DMS114 treated with DMSO at 0.1 percent for 48 hours (cell line): ENCODE results near the gene IL22RA2.

Source experiments
- DNase-seq: peaks from one replicate; lab custom pipeline; 2025; ENCODE audit not compliant: unreplicated experiment; lab: John Stamatoyannopoulos, UW

Gene IL22RA2

GRCh38 chr6:137097526-137097925 lies 75.9 kb downstream of the IL22RA2 start:
- DNase-seq, result no peak

- DNase-seq, result no peak
These were observed 76.4 kb downstream of the IL22RA2 start for GRCh38 chr6:137097057-137097456.

GRCh38 chr6:137095651-137096238 lies 77.7 kb downstream of the IL22RA2 start:
- DNase-seq, result no peak

GRCh38 chr6:137095093-137095492 lies 78.4 kb downstream of the IL22RA2 start:
- no peak for DNase-seq

GRCh38 chr6:137094411-137095008 lies 78.9 kb downstream of the IL22RA2 start:
- peak; percentile 27 for DNase-seq
